ENCODE results near the gene FKBP5.

GRCh38 chr6:35736253-35736894, 47.7 kb upstream of the FKBP5 start:
- peak; percentile 89 for TF ChIP-seq CTCF (IDR thresholded peaks at IDR 0.05; ENCODE audit: insufficient read depth, low read depth, low read length)
- no peak for TF ChIP-seq EZH2 (IDR thresholded peaks at IDR 0.05; ENCODE audit: insufficient read depth, low read length)

All from astrocyte (in vitro differentiated cells and primary cell).